Measurements from ENCODE around the gene TSPAN32.

The TSPAN32 gene

GRCh38 chr11:2270322-2271076 is 31.3 kb upstream of the TSPAN32 start, which contains the start of gene ASCL2:
Gene ASCL2, minus strand, starts transcription at chr11:2270588. Its CDS starts 256 bp downstream, at chr11:2270332.
- no peak for TF ChIP-seq EZH2phosphoT487 (IDR thresholded peaks at IDR 0.05; ENCODE audit: low read depth)
- no peak for TF ChIP-seq CTCF (IDR thresholded peaks at IDR 0.05; ENCODE audit: low read depth, low read length)
- H3K27ac ChIP-seq (ENCODE audit: low read length), result no peak within 1 kb of the TSS
- H3K79me2 ChIP-seq (ENCODE audit: low read length), result no peaks in the 10 kb centered on the region
- H3K9ac ChIP-seq (ENCODE audit: low read length), result no peak within 1 kb of the TSS
- H2AFZ ChIP-seq (ENCODE audit: low read depth, low read length), result no peak within 1 kb of the TSS
- H3K4me3 ChIP-seq (ENCODE audit: low read length), result no peak within 1 kb of the TSS
- H3K4me1 ChIP-seq (ENCODE audit: low read length), result peaks cover 12% of the 10 kb centered on the region
- no peaks in the 10 kb centered on the region for H3K27me3 ChIP-seq (ENCODE audit: low read depth, low read length)
- no peaks in the 10 kb centered on the region for H3K9me3 ChIP-seq (ENCODE audit: insufficient read depth, low read length)
- no peaks in the 10 kb centered on the region for H3K36me3 ChIP-seq (replicated peaks; ENCODE audit: low read depth, low read length)
- no peak within 1 kb of the TSS for H3K4me2 ChIP-seq (ENCODE audit: low read length)
- no peaks in the 10 kb centered on the region for H4K20me1 ChIP-seq (ENCODE audit: insufficient read depth, low read length)

GRCh38 chr11:2271077-2271326 is 30.8 kb upstream of the TSPAN32 start:
- H3K36me3 ChIP-seq (replicated peaks; ENCODE audit: low read depth, low read length), result no peaks in the 10 kb centered on the region
- no peak overlapping the region for H3K4me3 ChIP-seq (ENCODE audit: low read length)
- H2AFZ ChIP-seq (ENCODE audit: low read depth, low read length), result no peak overlapping the region
- H3K9ac ChIP-seq (ENCODE audit: low read length), result no peak overlapping the region
- peaks cover 7% of the 10 kb centered on the region for H3K4me1 ChIP-seq (ENCODE audit: low read length)
- H3K79me2 ChIP-seq (ENCODE audit: low read length), result no peaks in the 10 kb centered on the region
- no peaks in the 10 kb centered on the region for H3K27me3 ChIP-seq (ENCODE audit: low read depth, low read length)
- H3K4me2 ChIP-seq (ENCODE audit: low read length), result no peak overlapping the region
- H3K27ac ChIP-seq (ENCODE audit: low read length), result no peak overlapping the region
- H4K20me1 ChIP-seq (ENCODE audit: insufficient read depth, low read length), result no peaks in the 10 kb centered on the region
- H3K9me3 ChIP-seq (ENCODE audit: insufficient read depth, low read length), result no peaks in the 10 kb centered on the region
- TF ChIP-seq EZH2phosphoT487 (IDR thresholded peaks at IDR 0.05; ENCODE audit: low read depth), result no peak
- TF ChIP-seq CTCF (IDR thresholded peaks at IDR 0.05; ENCODE audit: low read depth, low read length), result no peak

- H3K27me3 ChIP-seq (ENCODE audit: low read depth, low read length), result no peaks in the 10 kb centered on the region
- H2AFZ ChIP-seq (ENCODE audit: low read depth, low read length), result no peak overlapping the region
- no peaks in the 10 kb centered on the region for H4K20me1 ChIP-seq (ENCODE audit: insufficient read depth, low read length)
- H3K79me2 ChIP-seq (ENCODE audit: low read length), result no peaks in the 10 kb centered on the region
- H3K4me1 ChIP-seq (ENCODE audit: low read length), result peaks cover 1% of the 10 kb centered on the region
- no peaks in the 10 kb centered on the region for H3K36me3 ChIP-seq (replicated peaks; ENCODE audit: low read depth, low read length)
- TF ChIP-seq CTCF (IDR thresholded peaks at IDR 0.05; ENCODE audit: low read depth, low read length) (no peak), EZH2phosphoT487 (IDR thresholded peaks at IDR 0.05; ENCODE audit: low read depth) (no peak)
- H3K4me2 ChIP-seq (ENCODE audit: low read length), result no peak overlapping the region
- H3K27ac ChIP-seq (ENCODE audit: low read length), result no peak overlapping the region
- no peaks in the 10 kb centered on the region for H3K9me3 ChIP-seq (ENCODE audit: insufficient read depth, low read length)
- no peak overlapping the region for H3K4me3 ChIP-seq (ENCODE audit: low read length)
- H3K9ac ChIP-seq (ENCODE audit: low read length), result no peak overlapping the region
These were observed 30.2 kb upstream of the TSPAN32 start for GRCh38 chr11:2271327-2272227.

GRCh38 chr11:2272228-2272945 is 29.4 kb upstream of the TSPAN32 start:
- Histone ChIP-seq H3K4me3 (ENCODE audit: low read length) (no peak overlapping the region), H3K4me2 (ENCODE audit: low read length) (no peak overlapping the region), H3K4me1 (ENCODE audit: low read length) (no peaks in the 10 kb centered on the region), H2AFZ (ENCODE audit: low read depth, low read length) (no peak overlapping the region), H3K9ac (ENCODE audit: low read length) (no peak overlapping the region), H3K9me3 (ENCODE audit: insufficient read depth, low read length) (no peaks in the 10 kb centered on the region), H3K27me3 (ENCODE audit: low read depth, low read length) (peaks cover 5% of the 10 kb centered on the region; the same call in 1 of the 2 replicates), H3K79me2 (ENCODE audit: low read length) (no peaks in the 10 kb centered on the region), H3K27ac (ENCODE audit: low read length) (no peak overlapping the region), H3K36me3 (replicated peaks; ENCODE audit: low read depth, low read length) (no peaks in the 10 kb centered on the region), H4K20me1 (ENCODE audit: insufficient read depth, low read length) (no peaks in the 10 kb centered on the region)
- TF ChIP-seq EZH2phosphoT487 (IDR thresholded peaks at IDR 0.05; ENCODE audit: low read depth), result no peak
- TF ChIP-seq CTCF (IDR thresholded peaks at IDR 0.05; ENCODE audit: low read depth, low read length), result no peak

Data from OCI-LY3 (cell line).